Measurements from ENCODE around the gene CDK14.

The CDK14 gene

DNA sequence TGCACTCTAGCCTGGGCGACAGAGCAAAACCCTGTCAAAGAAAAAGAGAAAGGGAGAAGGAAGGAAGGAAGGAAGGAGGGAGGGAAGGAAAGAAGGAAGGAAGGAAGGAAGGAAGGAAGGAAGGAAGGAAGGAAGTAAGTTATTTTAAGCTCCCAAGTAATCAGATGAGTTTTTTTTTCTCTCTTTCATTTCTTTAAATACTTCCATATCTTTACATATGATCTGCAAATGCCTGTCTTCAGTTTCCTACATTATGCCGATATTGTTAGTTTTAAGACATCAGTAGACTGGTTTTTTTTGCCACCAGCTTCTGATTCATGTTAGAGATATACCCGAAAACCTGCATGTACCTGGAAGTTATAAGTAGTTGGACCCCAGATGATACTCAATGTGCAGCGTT, 495.5 kb downstream of the CDK14 start:
- no peak for DNase-seq (ENCODE audit: low read depth)

DNA sequence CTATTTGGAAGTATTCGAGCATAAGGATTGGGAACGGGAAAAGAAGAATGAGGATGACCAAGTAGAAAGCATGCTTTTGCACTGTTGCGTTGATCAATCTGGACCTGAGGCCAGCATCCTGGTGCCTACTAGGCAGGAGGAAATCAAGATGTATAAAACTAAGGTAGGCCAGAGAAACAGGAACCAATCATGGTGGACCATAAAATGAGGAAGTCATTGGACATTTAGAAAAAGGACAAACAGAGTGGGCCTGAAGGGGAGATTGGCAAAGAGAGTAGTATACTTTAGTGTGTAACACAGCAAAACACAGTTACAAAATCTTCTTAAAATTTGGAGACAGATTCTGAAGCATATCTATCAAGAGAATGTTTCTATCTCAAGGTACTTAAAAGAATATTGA, 497.1 kb downstream of the CDK14 start:
- no peak for DNase-seq (ENCODE audit: low read depth)

DNA sequence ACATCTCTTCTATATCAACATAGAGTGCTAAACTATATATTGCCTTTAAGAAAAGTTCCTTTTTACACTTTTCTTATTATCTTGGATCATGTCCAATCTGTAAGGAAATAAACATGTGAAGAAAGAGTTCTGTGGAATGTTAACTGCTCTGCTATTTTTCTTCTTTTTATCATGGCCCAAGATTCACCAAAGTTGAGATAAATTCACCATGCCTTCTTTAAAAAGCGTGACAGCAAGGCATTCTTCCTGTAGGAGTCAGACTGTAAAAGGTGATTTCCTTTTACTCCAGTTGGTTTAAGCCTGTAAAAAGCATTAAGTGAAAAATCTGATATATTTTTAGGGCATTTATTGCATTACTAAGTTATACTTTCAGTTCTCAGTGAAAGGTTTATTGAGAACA, 502.4 kb downstream of the CDK14 start:
- DNase-seq (ENCODE audit: low read depth) = no peak

DNA sequence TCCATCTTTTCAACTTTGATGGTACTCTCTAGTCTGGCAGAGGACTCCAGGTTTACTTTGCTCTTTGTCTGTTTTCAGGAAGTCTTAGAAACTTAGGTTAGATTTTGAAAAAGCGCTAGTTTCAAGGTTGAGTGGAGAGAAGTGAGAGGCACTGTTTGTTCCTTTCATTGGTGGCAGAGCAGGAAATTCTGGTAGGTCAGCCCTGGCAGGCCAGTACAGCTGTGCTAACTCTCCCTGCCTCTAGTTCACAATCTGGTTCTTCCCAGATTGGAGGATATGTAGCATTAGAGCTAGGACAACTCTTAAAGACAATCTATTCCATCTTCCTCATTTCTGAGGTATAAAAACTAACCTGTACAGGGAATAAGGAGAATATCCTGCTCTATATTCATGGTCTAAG, 507.2 kb downstream of the CDK14 start:
- DNase-seq (ENCODE audit: low read depth) = no peak

DNA sequence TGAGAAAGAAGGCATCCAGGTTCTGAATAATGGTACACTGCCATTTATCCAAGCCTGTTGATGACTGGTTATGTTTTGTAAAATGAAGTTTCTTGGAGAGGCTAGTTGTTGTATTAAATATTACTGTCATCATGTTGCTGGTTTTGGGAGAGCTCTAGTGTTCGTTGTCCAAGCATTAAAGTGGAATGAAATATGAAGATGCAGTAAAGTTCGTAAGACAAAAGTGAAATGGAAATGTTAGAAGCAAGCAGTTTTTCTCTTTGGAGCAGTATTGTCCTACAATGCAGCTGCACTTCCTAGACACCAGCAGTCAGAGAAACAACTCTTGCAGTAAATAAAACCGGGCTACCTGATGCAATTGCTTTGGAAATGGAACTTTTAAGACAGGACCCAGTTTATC, 511.3 kb downstream of the CDK14 start:
- DNase-seq (ENCODE audit: low read depth) = no peak

DNA sequence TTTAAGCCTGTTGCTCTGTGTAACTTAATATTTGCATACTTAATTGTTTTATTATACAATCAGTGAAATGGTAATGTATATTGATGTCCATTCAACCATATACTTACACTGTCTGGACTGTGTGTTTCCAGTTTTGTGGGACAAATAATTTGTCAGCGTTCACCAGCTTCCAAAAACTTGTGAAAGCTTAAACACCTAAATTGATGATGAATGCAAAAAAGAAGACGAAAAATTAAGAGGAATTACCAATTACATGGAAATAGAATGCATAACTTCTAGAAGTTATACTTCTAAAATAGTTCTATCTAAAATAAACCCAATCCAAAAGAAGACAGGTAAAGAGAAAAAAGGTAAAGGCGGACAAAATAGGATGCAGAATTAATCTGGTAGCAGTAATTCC, 513.1 kb downstream of the CDK14 start:
- DNase-seq (ENCODE audit: low read depth) = no peak

DNA sequence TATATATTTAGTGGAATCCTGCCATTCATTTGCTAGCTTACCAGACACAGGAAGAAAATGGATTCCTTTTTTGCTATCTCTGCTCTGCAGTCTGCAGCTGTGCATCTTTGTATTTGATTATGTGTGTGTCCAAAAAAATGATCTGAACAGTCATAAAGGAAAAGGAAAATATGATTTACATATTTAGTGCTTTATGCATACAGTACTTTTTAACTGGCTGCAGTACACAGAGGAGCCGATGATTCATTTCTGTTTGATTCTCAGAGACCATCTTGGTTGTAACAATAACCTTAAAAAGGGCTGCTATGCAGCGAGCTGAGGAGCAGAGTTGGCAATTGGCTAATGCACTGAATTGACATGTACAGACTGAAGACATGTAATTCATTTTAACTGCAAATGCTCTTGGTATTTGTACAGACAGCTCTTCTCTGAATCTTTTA, 516.8 kb downstream of the CDK14 start:
- peak; percentile 38 for DNase-seq (ENCODE audit: low read depth)

DNA sequence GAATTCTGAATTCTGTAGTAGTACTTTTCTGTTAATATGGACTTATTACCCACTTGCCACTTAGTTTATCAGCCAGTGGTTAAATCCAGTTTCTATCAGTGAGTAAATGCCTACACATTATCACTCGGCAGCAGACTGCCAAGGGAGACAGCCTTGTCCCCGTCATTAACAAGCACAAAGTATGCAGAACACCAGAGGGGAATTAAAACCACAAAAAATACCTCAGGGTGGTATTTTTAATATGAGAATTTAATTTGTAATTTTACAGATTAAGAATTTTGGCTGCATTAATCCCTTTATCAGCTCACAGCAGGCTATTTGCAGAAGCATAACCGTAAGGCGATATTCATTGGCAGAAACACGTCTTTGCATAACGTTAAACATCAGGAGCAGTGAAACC, 518.1 kb downstream of the CDK14 start:
- DNase-seq (ENCODE audit: low read depth) = no peak

DNA sequence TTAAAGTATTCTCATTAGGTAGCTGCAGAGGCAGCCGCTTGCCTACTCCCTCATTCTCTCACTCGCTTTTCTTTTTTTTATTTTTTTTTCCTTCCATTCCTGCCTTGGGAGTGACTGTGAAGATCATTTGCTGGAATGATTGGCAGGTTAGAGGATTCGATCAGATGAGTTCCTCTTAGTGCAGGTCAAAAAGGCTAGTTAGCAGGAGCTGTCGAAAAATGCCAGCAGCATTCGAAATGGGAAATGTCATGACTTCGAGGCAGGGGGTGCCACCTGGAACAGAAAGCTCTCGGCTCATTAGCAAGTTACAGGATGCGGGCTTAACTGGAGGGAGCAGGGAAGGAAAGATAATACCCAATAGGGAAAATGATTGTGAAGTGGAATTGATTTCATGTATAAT, 530.6 kb downstream of the CDK14 start:
- no peak for DNase-seq (ENCODE audit: low read depth)

DNA sequence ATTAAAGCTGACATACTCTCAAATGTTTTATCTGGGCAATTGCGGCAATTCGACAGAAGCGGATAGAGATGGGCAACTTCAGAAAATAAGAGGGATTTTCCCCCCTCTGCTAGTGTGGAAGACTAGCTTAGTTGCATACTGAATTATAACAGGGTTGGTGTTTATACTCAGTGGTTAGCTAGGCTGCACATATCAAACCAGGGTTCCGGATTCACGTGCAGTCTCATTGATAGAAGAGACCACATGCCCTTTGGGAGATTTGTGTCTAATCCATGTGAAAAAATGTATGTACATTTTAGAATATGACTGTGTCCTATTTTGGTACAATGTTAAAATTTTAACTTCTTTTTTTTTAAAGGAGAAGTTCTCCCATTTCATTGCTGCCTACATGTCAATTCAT, 531.2 kb downstream of the CDK14 start:
- DNase-seq (ENCODE audit: low read depth) = no peak

DNA sequence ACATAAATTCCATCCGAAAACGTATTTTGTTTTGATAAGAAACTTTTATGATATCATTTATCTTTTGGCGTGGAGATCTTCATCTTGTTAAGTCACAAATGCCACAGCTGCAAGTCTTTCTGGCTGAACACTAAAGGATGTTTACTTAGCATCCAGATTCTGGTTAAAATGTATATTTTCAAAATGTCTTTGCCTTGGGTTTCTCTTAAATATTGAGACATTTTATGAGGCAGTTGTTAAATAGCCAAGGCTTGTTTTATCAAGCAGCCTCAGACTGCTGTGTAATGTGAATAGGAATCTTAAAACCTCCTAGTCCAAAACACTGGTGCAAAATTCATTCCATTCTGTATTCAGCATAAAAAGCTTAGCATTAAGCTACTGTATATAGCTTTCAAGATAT, 531.8 kb downstream of the CDK14 start:
- DNase-seq (ENCODE audit: low read depth) = no peak

DNA sequence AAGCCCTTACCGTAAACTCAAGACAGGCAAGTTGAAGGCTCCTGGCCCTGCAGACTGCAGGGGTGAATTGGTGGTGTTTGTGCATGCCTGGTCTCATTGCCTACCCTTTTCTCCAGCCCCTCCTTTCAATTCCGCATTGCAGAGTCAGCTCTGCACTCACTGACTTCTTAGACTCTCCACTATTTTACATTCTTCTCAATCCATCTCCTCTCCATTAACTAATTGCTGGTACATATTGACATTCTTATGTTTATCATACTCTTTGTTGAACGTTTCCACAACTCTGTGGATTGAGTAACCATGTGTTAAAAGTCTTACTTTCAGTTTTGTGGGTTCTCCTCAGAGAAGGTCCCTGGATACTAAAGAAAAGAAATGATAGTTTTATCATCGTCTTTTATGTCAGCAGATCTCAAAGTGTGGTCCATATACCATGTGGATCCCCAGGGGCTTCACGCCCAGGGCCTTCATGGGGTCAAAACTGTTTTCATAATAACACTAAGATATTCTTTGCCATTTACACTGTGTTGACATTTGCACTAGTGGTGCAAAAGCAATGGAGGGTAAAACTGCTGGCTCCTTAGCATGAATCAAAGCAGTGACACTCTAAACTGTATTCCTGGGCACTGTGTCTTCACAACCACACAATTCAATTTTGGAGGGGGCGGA, 532.7 kb downstream of the CDK14 start:
- no peak for DNase-seq (ENCODE audit: low read depth)

DNA sequence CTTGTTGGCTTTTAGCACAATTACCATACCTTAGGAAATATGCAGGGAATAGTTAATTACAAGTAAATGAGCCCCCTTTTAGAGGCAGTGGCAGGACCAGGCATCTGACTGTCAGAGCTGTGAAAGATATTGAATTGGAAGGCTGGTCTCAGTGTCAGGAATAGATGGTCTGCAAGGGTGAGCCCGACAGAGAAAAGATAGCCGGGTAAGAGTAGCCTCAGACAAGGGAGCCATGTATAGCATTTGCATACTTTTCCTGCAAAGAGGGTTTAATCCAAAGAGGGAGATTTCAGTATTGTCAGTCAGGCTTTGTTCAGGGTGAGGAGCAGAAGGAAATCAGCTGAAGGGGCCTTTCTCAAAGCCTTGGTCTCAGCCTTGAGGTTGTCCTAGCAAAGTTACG, 539.2 kb downstream of the CDK14 start:
- no peak for DNase-seq (ENCODE audit: low read depth)

DNA sequence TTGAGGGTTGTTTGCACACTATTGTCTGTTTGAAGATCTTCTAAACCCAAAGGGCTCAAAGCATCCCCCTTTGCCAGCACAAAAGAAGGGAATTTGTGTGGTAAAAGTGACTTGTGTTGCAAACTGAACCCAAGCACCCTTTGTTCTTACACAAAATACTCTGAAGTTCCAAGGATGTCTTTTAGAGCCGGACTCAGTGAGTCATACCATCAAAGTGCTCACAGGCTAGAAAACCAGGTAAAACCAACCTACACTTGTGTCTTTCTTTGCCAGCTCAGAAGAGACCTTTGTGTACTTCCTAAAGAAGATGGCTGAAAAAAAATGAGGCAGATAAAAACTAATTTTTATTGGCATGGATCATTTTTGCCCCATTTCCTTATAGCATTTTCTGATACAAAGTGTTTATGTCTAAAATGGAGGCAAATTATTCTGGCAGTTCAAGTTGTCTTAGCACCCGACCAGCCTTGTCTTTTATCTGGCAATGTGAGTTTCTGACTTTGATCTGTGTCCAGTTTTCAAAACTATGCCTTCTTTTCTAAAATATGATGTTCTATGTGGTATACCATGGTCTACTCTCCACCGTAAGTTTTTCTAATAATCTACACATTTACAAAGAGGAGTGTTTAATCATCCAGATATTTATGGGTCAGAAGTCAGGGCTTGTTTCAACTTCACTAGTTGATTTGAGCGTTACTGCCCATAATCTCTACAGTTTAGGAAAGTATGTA, 539.7 kb downstream of the CDK14 start:
- DNase-seq (ENCODE audit: low read depth) = no peak

DNA sequence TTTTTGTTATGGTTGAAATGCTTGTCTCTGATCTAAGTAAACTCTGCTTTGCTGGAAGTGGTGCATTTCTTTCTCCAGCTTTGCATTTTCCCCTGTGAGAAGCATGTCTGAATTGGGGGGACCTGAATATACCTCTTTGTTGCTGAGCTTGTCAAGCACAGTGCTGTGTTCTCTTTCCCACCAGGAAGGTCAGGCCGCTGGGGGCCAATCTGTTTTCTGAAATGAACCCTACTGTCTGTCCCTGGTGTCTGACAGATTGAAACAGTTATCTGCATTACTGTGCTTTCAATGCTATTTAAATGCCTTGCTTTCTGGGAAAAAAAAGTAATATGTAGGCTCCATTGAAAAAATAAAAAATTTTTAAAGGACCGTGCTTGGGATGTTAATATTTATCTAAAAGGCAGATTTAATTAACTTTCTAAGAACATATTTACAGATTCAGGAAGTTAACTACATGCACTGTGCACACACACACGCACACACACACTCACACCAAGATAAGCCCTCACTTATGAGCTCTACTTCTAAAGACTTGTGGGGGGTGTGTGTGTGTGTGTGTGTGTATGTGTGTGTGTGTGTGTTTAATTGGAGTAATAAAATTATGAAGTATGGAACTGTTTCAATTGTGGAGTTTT, 541.1 kb downstream of the CDK14 start:
- DNase-seq (ENCODE audit: low read depth) = no peak

DNA sequence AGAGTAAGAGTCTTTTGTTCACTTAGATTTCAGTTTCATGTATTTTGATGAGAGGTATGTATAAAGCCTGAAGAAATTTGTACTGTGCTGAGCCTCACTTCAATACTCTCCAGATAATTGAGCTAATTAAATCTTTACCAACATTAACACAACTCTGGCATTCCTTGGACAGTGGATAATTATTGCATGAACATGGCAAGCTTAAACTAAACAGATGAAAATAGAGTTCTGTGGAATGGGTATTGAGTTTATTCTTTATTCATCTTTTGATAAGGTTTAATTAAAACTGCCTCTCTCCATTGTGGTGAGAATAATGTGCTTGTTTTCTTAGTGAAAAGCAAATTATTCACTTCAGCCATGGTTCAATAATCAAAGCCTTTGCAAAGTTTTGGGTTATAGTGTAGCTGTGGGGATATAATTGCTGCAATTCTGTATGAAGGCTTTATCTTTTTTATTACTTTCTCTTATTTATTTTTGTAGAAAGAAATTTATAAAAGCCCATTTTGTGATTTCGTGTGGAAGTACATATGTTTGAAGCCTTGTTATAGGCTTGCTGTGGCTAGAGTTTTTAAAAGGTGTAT, 541.8 kb downstream of the CDK14 start:
- no peak for DNase-seq (ENCODE audit: low read depth)

DNA sequence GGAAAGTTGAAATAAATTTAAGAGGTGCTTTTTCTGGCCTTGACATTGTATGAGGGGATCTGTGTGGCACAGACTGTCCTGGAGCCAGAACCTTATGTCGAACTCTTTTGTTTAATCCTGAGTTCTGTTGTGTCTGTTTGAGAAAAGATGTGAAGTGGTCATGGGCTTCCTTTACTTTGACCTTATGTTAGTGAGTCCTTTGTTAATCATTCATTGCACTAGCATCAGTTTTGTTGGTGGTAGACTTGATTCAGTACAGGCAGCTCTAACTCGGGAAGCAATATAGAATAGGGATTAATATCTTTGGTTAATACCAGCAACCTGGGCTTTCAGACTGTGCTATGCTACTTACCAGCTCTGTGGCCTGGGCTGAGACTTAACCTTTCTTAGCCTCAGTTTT, 544.2 kb downstream of the CDK14 start:
- DNase-seq (ENCODE audit: low read depth) = no peak

DNA sequence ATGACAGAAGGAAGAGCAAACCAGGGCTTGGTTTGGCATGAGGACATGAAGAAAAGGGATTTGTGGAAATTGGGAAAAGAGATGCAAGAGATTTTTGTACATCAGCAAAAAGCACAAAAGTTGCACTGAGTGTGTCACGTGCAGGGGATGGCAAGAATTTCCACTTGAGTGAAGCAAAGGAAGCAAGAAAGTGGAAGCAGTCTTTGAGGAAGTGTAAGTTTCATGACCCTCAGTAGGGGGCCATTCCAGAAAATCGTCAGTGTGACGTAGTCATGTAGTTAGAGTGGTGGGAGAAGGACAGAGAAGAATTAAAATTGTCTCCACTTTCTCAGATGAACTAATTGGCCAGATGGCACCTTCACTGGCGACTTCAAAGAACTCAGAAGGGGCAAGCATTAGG, 544.9 kb downstream of the CDK14 start:
- DNase-seq (ENCODE audit: low read depth) = no peak

DNA sequence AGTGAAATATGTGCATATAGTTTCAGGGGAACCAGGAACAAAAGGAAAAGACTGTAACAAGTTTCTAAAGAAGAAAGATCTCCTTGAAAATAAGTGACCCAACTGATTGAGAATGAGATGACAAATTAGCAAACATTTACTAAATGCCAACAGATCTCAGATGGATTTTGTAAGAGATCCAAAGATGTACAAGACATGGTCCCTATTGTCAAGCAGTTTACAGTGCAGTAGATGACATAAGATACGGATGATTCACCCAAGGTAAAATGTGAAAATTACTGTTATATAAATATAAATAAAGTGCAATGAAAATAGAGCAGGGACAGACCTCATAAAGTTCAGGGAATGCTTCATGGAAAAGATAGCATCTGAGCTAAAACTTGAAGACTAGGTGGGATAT, 546.6 kb downstream of the CDK14 start:
- DNase-seq (ENCODE audit: low read depth) = no peak

DNA sequence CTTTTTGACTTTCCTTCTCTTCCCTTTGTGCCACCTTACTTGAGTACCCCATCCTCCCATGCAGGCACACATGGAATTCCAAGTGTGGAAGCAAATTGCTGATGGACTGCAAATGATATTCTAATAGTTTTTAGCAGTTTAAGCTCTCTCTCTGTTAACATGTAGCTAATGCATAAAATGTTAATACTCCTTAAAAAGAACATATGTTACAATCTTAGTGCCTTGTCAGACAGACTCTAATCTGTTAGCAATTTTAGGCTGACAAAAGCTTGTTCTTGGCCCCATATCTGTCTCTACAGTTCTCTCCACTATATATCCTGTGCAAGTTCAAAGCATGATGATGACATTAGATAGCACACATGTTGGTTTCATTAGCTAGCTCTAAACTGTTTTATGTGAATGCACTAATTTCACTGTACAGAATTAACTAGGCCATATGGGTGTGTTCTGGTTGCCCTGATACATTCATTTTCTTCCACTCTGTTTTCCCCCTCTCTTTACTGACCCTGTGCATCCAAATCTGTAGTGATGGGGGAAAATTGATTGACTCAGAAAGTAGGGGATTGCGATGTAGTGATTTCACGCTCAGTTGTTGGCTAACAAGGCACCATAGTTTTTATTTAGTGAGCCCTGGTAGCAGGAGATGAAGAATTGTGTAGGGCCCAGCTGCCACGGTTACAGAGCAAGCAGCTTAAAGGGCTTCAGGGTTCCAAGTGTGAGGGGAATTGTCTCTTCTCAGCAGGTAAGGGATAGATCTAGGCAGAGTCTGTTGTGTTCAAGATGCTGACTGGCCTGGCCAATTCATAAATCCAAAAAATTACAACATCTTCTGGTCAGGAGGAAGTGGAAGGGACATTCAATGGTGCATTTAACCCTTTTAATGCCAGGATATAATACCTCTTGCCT, 553.5 kb downstream of the CDK14 start:
- no peak for DNase-seq (ENCODE audit: low read depth)

DNA sequence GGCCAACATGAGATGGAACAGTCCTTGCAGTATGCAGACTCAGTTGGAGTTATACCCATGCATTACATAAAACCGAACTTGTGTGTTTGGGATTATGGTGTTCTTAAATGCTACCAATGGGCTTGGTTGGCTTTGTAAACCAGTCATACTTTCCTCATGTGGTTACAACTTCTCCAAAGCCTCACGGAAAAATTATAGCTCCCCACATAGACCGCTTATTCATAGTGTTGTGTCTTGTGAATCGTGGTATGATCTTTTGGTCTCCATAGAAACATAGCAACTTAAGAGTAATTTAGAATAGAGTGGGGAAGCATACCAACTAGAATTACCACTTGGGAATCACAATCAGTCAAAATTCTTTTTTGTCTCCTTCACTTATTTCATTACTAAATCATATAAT, 555.8 kb downstream of the CDK14 start:
- no peak for DNase-seq (ENCODE audit: low read depth)
